SK-N-SH (cell line): ENCODE measurements around the gene C3orf22. TPM values are rescaled to one million over a fixed set of nuclear protein-coding genes. Genes with fewer than 3 reads are reported as not detected.

Source experiments
- CTCF ChIA-PET: fragments of 300-600, 350-600 bp; formaldehyde crosslinking; extraction: SDS; loops from one replicate; lab custom pipeline; 2021; lab: Yijun Ruan, JAX
- POLR2A ChIA-PET: fragments of 350-600 bp; sonication (Branson Sonifier 250); formaldehyde crosslinking; extraction: SDS; loops from one replicate; lab custom pipeline; 2020; ENCODE audit warnings: antibody characterized with exemption, inconsistent platforms; lab: Yijun Ruan, JAX
- DNase-seq: peaks from one replicate; pipeline ENCODE4 v3.0.0; 2012
- H2AFZ ChIP-seq: fragments of 200-600 bp; sonication (generic); 2 replicates; pipeline ENCODE4 v1.8.1; 2016; ENCODE audit warnings: antibody characterized with exemption, mild to moderate bottlenecking, low read depth
- H3F3A ChIP-seq: fragments of 200-600 bp; sonication (generic); replicated peaks from 2 replicates; pipeline ENCODE3; 2016; ENCODE audit warnings: antibody characterized with exemption, mild to moderate bottlenecking; ENCODE audit not compliant: insufficient read depth
- H3K27ac ChIP-seq, 2 experiments: fragments of 200-500 bp in 1 of 2; fragments of 200-600 bp in 1 of 2; sonication (Bioruptor generic) in 1 of 2; sonication (generic), shearing (Covaris generic) in 1 of 2; 2 replicates each; pipeline versions ENCODE4 v1.5.1 to v1.6.1; 2014 to 2016; ENCODE audit warnings: low read depth in 2 of 2, inconsistent platforms in 1 of 2, low read length in 1 of 2, mild to moderate bottlenecking in 1 of 2, mixed read lengths in 1 of 2
- H3K27me3 ChIP-seq: fragments of 200-600 bp; sonication (generic), shearing (Covaris generic); 2 replicates; pipeline ENCODE4 v1.6.1; 2016; ENCODE audit warnings: mixed run types; ENCODE audit not compliant: insufficient read depth
- H3K36me3 ChIP-seq, 2 experiments: fragments of 200-500 bp in 1 of 2; fragments of 200-600 bp in 1 of 2; sonication (Bioruptor generic) in 1 of 2; sonication (generic) in 1 of 2; replicated peaks in 1 of 2; 2 replicates each; pipeline versions ENCODE3 to v1.5.1; 2014 to 2016; ENCODE audit warnings: low read length in 1 of 2, mild to moderate bottlenecking in 1 of 2; ENCODE audit not compliant: insufficient read depth in 2 of 2, control insufficient read depth in 1 of 2
- H3K4me1 ChIP-seq, 2 experiments: fragments of 200-500 bp in 1 of 2; fragments of 200-600 bp in 1 of 2; sonication (Bioruptor generic) in 1 of 2; sonication (generic), shearing (Covaris generic) in 1 of 2; 2 replicates each; pipeline versions ENCODE4 v1.5.1 to v1.6.1; 2014 to 2016; ENCODE audit warnings: low read depth in 1 of 2, low read length in 1 of 2, mixed run types in 1 of 2; ENCODE audit not compliant: insufficient read depth in 2 of 2, control insufficient read depth in 1 of 2
- H3K4me2 ChIP-seq: fragments of 200-600 bp; sonication (generic), shearing (Covaris generic); 2 replicates; pipeline ENCODE4 v1.6.1; 2017; ENCODE audit warnings: mixed run types
- H3K4me3 ChIP-seq, 2 experiments: fragments of 200-500 bp in 1 of 2; fragments of 200-600 bp in 1 of 2; sonication (Bioruptor generic) in 1 of 2; sonication (generic), shearing (Covaris generic) in 1 of 2; 2 replicates each; pipeline versions ENCODE4 v1.5.1 to v1.8.1; 2014 to 2016; ENCODE audit warnings: low read depth in 2 of 2, inconsistent platforms in 1 of 2, low read length in 1 of 2, mild to moderate bottlenecking in 1 of 2, mixed read lengths in 1 of 2, moderate library complexity in 1 of 2
- H3K79me2 ChIP-seq: fragments of 200-600 bp; sonication (generic); 2 replicates; pipeline ENCODE4 v1.8.1; 2017; ENCODE audit warnings: mild to moderate bottlenecking; ENCODE audit not compliant: insufficient read depth
- H3K9ac ChIP-seq: fragments of 200-600 bp; sonication (generic); 2 replicates; pipeline ENCODE4 v1.6.1; 2017; ENCODE audit warnings: mixed run types
- H3K9me2 ChIP-seq: fragments of 200-600 bp; sonication (generic); 2 replicates; pipeline ENCODE4 v1.6.1; 2017; ENCODE audit warnings: mixed run types
- H3K9me3 ChIP-seq: fragments of 200-600 bp; sonication (generic); 2 replicates; pipeline ENCODE4 v1.6.1; 2017; ENCODE audit warnings: mixed run types, mild to moderate bottlenecking, moderate library complexity
- H4K20me1 ChIP-seq: fragments of 200-600 bp; sonication (generic); 2 replicates; pipeline ENCODE4 v1.6.1; 2017; ENCODE audit warnings: mild to moderate bottlenecking, mixed run types; ENCODE audit not compliant: insufficient read depth
- EZH2phosphoT487 ChIP-seq: fragments of 200-600 bp; sonication (generic); IDR thresholded peaks from 2 replicates; pipeline ENCODE4 v1.6.1; 2017; ENCODE audit warnings: low read depth, mixed run types, mild to moderate bottlenecking, antibody characterized with exemption, moderate library complexity, borderline replicate concordance
- FOSL2 ChIP-seq: IDR thresholded peaks from 2 replicates; pipeline ENCODE4 v1.4.0; 2012; ENCODE audit warnings: low read depth, mild to moderate bottlenecking, moderate library complexity, borderline replicate concordance
- GABPA ChIP-seq: IDR thresholded peaks from 2 replicates; pipeline ENCODE4 v1.4.0; 2012; ENCODE audit warnings: low read depth, mild to moderate bottlenecking
- GATA2 ChIP-seq: sonication (generic); formaldehyde crosslinking; IDR thresholded peaks from 2 replicates; pipeline ENCODE4 v1.5.0; 2020; ENCODE audit warnings: mild to moderate bottlenecking, missing genetic modification reagents
- MEF2A ChIP-seq: IDR thresholded peaks from 2 replicates; pipeline ENCODE4 v1.4.0; 2012; ENCODE audit warnings: low read depth, borderline replicate concordance
- MXI1 ChIP-seq: IDR thresholded peaks from 2 replicates; pipeline ENCODE4 v1.6.1; 2012; ENCODE audit warnings: mild to moderate bottlenecking, low read depth, low read length, improper control_type of control experiment
- NRF1 ChIP-seq: IDR thresholded peaks from 2 replicates; pipeline ENCODE4 v1.6.1; 2012; ENCODE audit warnings: low read depth, mild to moderate bottlenecking, low read length
- PBX3 ChIP-seq: IDR thresholded peaks from 2 replicates; pipeline ENCODE4; 2012
- POLR2AphosphoS5 ChIP-seq: IDR thresholded peaks from 2 replicates; pipeline ENCODE4 v1.6.1; 2012; ENCODE audit warnings: low read depth, low read length
- RAD21 ChIP-seq: IDR thresholded peaks from 2 replicates; pipeline ENCODE4 v1.6.1; 2012; ENCODE audit warnings: mild to moderate bottlenecking, low read length
- RFX5 ChIP-seq: IDR thresholded peaks from 2 replicates; pipeline ENCODE4 v1.6.1; 2012; ENCODE audit warnings: mild to moderate bottlenecking, improper control_type of control experiment, low read length
- RXRA ChIP-seq: IDR thresholded peaks from 2 replicates; pipeline ENCODE4 v1.4.0; 2012; ENCODE audit warnings: low read depth, mild to moderate bottlenecking, borderline replicate concordance
- SIN3A ChIP-seq: IDR thresholded peaks from 2 replicates; pipeline ENCODE4 v1.6.1; 2012; ENCODE audit warnings: low read depth, mild to moderate bottlenecking, low read length, moderate library complexity, borderline replicate concordance
- SMC3 ChIP-seq: IDR thresholded peaks from 2 replicates; pipeline ENCODE4 v1.6.1; 2012; ENCODE audit warnings: low read depth, low read length, improper control_type of control experiment
- TAF1 ChIP-seq: IDR thresholded peaks from 2 replicates; pipeline ENCODE4 v1.6.1; 2012; ENCODE audit warnings: low read depth, mild to moderate bottlenecking, low read length, moderate library complexity, borderline replicate concordance
- TCF12 ChIP-seq: IDR thresholded peaks from 2 replicates; pipeline ENCODE4 v1.4.0; 2012
- ZBTB33 ChIP-seq: IDR thresholded peaks from 2 replicates; pipeline ENCODE4 v1.4.0; 2012; ENCODE audit warnings: low read depth, borderline replicate concordance
- WGBS: methylation state at CpG from one replicate; pipeline ENCODE4 v1.1.6; 2017; ENCODE audit warnings: low lambda C conversion rate; 5-methylcytosine and 5-hydroxymethylcytosine counted together
- polyA plus RNA-seq, 3 experiments: library from polyadenylated mRNA; depleted of rRNA; stranded (reverse); fragments of >200 nt; gene quantifications; 2 replicates each; pipeline ENCODE4 v1.2.3, GENCODE V29; 2012
- TF ChIP-seq, protein P1 (sequence below): IDR thresholded peaks from 2 replicates; pipeline ENCODE4 v1.4.0; 2012; ENCODE audit warnings: low read depth
- TF ChIP-seq, protein P2 (sequence below): fragments of 150-350 bp; IDR thresholded peaks from 2 replicates; pipeline ENCODE4 v1.6.1; 2017; ENCODE audit warnings: antibody characterized with exemption, low read length, low read depth, borderline replicate concordance
- TF ChIP-seq, protein P3 (sequence below): IDR thresholded peaks from 2 replicates; pipeline ENCODE4 v1.6.1; 2012; ENCODE audit warnings: mild to moderate bottlenecking, low read depth, low read length, moderate library complexity

The C3orf22 gene
- polyA plus RNA-seq, 1 of the 3 experiments (the other 2 are of a cell fraction): not detected

DNA sequence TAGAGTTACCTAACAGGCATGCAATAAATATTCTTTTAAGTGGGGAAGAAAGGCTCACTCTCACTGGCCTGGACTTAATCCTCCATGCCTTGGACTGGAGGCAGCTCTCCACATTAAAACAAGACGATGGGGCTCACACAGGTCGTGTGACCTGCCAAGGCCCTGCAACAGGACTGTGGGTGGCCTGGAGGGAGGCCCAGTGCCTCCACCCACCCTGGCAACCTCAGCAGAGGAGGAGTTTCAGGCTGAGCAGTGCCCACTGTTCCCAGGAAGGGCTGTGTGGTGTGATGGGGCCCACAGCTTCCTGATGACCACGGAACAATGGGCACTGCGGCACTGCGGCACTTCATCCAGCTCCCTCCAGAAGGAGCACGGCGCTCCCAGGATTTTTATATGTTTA, 46.7 kb downstream of the C3orf22 start:
- Histone ChIP-seq H3K4me2 (no peak overlapping the region), H3K4me3 (no peak overlapping the region), H3K27ac (no peak overlapping the region), H3F3A (no peaks in the 10 kb centered on the region), H3K27me3 (peaks cover 1% of the 10 kb centered on the region; the same call in 1 of the 2 replicates), H3K9me3 (no peaks in the 10 kb centered on the region), H3K36me3 (no peaks in the 10 kb centered on the region), H3K79me2 (no peaks in the 10 kb centered on the region), H3K9ac (no peak overlapping the region)
- ChIA-PET POLR2A (no interaction called here), CTCF (interaction anchor here (1.2 to 7.0 kb wide), 2 partner anchors 11 to 14 kb away, joined by 3 to 45 read pairs; partner anchors contain the start of gene CHST13)
- no peak for TF ChIP-seq RXRA
- TF ChIP-seq MXI1: no peak
- TF ChIP-seq FOSL2: no peak
- no peak for TF ChIP-seq TAF1
- TF ChIP-seq NRF1: no peak
- TF ChIP-seq PBX3: no peak
- TF ChIP-seq GABPA: no peak
- TF ChIP-seq MEF2A: no peak
- no peak for TF ChIP-seq SMC3
- no peak for TF ChIP-seq TCF12
- TF ChIP-seq, protein P1, sequence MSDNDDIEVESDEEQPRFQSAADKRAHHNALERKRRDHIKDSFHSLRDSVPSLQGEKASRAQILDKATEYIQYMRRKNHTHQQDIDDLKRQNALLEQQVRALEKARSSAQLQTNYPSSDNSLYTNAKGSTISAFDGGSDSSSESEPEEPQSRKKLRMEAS: no peak
- TF ChIP-seq, all 33 proteins: peak for 0
- peaks cover 0 to 4% of the 10 kb centered on the region in 2 experiments; a peak in 1 of 4 replicates for H3K4me1 ChIP-seq
- H2AFZ ChIP-seq: no peak overlapping the region
- H4K20me1 ChIP-seq: no peaks in the 10 kb centered on the region
- DNase-seq: no peak
- no peaks in the 10 kb centered on the region for H3K9me2 ChIP-seq
- 62% methylated on average over 7 of the region's 7 CpGs for WGBS

- Histone ChIP-seq H3K9me2 (no peaks in the 10 kb centered on the region), H3K9ac (no peak overlapping the region), H4K20me1 (no peaks in the 10 kb centered on the region), H2AFZ (no peak overlapping the region), H3K27me3 (peaks cover 9% of the 10 kb centered on the region; the same call in 1 of the 2 replicates), H3K9me3 (no peaks in the 10 kb centered on the region), H3K27ac (no peak overlapping the region), H3K79me2 (no peaks in the 10 kb centered on the region), H3F3A (no peaks in the 10 kb centered on the region), H3K4me2 (no peak overlapping the region), H3K36me3 (no peaks in the 10 kb centered on the region), H3K4me3 (no peak overlapping the region), H3K4me1 (peaks cover 0 to 4% of the 10 kb centered on the region in 2 experiments; a peak in 1 of 4 replicates)
- no peak for DNase-seq
- WGBS: 64% methylated on average over 7 of the region's 7 CpGs
- ChIA-PET POLR2A (no interaction called here), CTCF (interaction anchor here (1.2 to 7.0 kb wide), 2 partner anchors 12 to 13 kb away, joined by 3 to 45 read pairs; partner anchors contain the start of gene CHST13)
- TF ChIP-seq POLR2AphosphoS5: no peak
- no peak for TF ChIP-seq ZBTB33
- TF ChIP-seq RAD21: no peak
- TF ChIP-seq, protein P2, sequence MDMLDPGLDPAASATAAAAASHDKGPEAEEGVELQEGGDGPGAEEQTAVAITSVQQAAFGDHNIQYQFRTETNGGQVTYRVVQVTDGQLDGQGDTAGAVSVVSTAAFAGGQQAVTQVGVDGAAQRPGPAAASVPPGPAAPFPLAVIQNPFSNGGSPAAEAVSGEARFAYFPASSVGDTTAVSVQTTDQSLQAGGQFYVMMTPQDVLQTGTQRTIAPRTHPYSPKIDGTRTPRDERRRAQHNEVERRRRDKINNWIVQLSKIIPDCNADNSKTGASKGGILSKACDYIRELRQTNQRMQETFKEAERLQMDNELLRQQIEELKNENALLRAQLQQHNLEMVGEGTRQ: no peak
- no peak for TF ChIP-seq GATA2
- no peak for TF ChIP-seq TCF12
- no peak for TF ChIP-seq GABPA
- TF ChIP-seq RXRA: no peak
- TF ChIP-seq RFX5: no peak
- TF ChIP-seq, protein P3, sequence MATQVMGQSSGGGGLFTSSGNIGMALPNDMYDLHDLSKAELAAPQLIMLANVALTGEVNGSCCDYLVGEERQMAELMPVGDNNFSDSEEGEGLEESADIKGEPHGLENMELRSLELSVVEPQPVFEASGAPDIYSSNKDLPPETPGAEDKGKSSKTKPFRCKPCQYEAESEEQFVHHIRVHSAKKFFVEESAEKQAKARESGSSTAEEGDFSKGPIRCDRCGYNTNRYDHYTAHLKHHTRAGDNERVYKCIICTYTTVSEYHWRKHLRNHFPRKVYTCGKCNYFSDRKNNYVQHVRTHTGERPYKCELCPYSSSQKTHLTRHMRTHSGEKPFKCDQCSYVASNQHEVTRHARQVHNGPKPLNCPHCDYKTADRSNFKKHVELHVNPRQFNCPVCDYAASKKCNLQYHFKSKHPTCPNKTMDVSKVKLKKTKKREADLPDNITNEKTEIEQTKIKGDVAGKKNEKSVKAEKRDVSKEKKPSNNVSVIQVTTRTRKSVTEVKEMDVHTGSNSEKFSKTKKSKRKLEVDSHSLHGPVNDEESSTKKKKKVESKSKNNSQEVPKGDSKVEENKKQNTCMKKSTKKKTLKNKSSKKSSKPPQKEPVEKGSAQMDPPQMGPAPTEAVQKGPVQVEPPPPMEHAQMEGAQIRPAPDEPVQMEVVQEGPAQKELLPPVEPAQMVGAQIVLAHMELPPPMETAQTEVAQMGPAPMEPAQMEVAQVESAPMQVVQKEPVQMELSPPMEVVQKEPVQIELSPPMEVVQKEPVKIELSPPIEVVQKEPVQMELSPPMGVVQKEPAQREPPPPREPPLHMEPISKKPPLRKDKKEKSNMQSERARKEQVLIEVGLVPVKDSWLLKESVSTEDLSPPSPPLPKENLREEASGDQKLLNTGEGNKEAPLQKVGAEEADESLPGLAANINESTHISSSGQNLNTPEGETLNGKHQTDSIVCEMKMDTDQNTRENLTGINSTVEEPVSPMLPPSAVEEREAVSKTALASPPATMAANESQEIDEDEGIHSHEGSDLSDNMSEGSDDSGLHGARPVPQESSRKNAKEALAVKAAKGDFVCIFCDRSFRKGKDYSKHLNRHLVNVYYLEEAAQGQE: no peak
- no peak for TF ChIP-seq SIN3A
- TF ChIP-seq EZH2phosphoT487: no peak
- TF ChIP-seq, protein P1: no peak
These were observed 47.4 kb downstream of the C3orf22 start for GRCh38 chr3:126511291-126511690.
